Measurements from ENCODE around the gene CCNF.

Gene CCNF

GRCh38 chr16:2473446-2473926 lies 44.2 kb downstream of the CCNF start:
- peak overlapping the region; percentile 36 for H3K4me3 ChIP-seq (ENCODE audit: low read length)
- DNase-seq (ENCODE audit: low read depth): no peak
- no peak for TF ChIP-seq CTCF (conservative IDR thresholded peaks at IDR 0.05; ENCODE audit: low read length)

GRCh38 chr16:2473999-2474876 lies 45.0 kb downstream of the CCNF start:
- TF ChIP-seq CTCF (conservative IDR thresholded peaks at IDR 0.05; ENCODE audit: low read length): 0 out of 2 replicates have a peak, but pooled peaks have one; percentile 10
- DNase-seq (ENCODE audit: low read depth): peak; percentile 40

GRCh38 chr16:2474877-2475412 lies 45.7 kb downstream of the CCNF start, which contains the start of gene TBC1D24:
TSS of gene TBC1D24 (plus strand) at chr16:2475127. CDS start at chr16:2496149, 21,022 bp downstream.
- peak within 1 kb of the TSS; percentile 77 for H3K4me3 ChIP-seq (ENCODE audit: low read length)
- DNase-seq (ENCODE audit: low read depth): peak; percentile 73
- no peak for TF ChIP-seq CTCF (conservative IDR thresholded peaks at IDR 0.05; ENCODE audit: low read length)

More at GRCh38 chr16:2473999-2474876, 45.0 kb downstream of the CCNF start:
- H3K4me3 ChIP-seq (ENCODE audit: low read length): peak overlapping the region; percentile 77

GRCh38 chr16:2475413-2476344 lies 46.4 kb downstream of the CCNF start:
- no peak for DNase-seq (ENCODE audit: low read depth)
- no peak for TF ChIP-seq CTCF (conservative IDR thresholded peaks at IDR 0.05; ENCODE audit: low read length)
- peak overlapping the region; percentile 61 for H3K4me3 ChIP-seq (ENCODE audit: low read length)

- DNase-seq (ENCODE audit: low read depth): no peak
- TF ChIP-seq CTCF (conservative IDR thresholded peaks at IDR 0.05; ENCODE audit: low read length): no peak
- peak overlapping the region; percentile 61; the same call in 1 of the 2 replicates for H3K4me3 ChIP-seq (ENCODE audit: low read length)
Measured at GRCh38 chr16:2476345-2476720, 47.1 kb downstream of the CCNF start.

- DNase-seq (ENCODE audit: low read depth): no peak
- no peak overlapping the region for H3K4me3 ChIP-seq (ENCODE audit: low read length)
- no peak for TF ChIP-seq CTCF (conservative IDR thresholded peaks at IDR 0.05; ENCODE audit: low read length)
Measured at GRCh38 chr16:2476741-2477140, 47.5 kb downstream of the CCNF start.
